Motor neuron (in vitro differentiated cells): ENCODE data around the gene SP9. TPM values are rescaled to one million over a fixed set of nuclear protein-coding genes. Genes with fewer than 3 reads are reported as not detected.
"Not testable (repeated sequence)": the region's sequence is repeated elsewhere in the genome, so short reads cannot be mapped to it uniquely, and the experiment has no call there.

Experiments
- ATAC-seq, 8 experiments: fragments of 200-7000 bp; cut with Tn5 transposase; replicated peaks in 6 of 8; 2 replicates each; pipeline ENCODE4 v1.8.0; 2021; ENCODE audit warnings: mild to moderate bottlenecking in 8 of 8, moderate library complexity in 8 of 8
- H3K27ac ChIP-seq, 2 donors: fragments of 250-450 bp; sonication (Bioruptor Pico); 2 replicates each; pipeline ENCODE4 v1.9.0; 2021; ENCODE audit warnings: antibody characterized with exemption in 2 of 2, mild to moderate bottlenecking in 2 of 2, moderate library complexity in 1 of 2
- H3K4me1 ChIP-seq, 2 donors: fragments of 250-450 bp; sonication (Bioruptor Pico); replicated peaks in 1 of 2; 2 replicates each; pipeline ENCODE4 v1.6.1; 2021; ENCODE audit warnings: antibody characterized with exemption in 2 of 2, mild to moderate bottlenecking in 2 of 2, moderate library complexity in 1 of 2
- H3K4me3 ChIP-seq, 5 donors: fragments of 250-450 bp; sonication (Bioruptor Pico); 2 replicates each; pipeline ENCODE4 v1.9.0; 2021; ENCODE audit warnings: antibody characterized with exemption in 5 of 5, mild to moderate bottlenecking in 5 of 5, moderate library complexity in 4 of 5
- WGBS, 10 experiments: fragments of 450-650 bp; shearing (Covaris generic); methylation state at CpG; one replicate each; pipeline ENCODE4 v1.0.0; 2022; 5-methylcytosine and 5-hydroxymethylcytosine counted together
- in situ Hi-C, 9 experiments: fragments of 400-800 bp; cut with MboI; loops; one replicate each; pipeline ENCODE4 v1.15.0; 2021; ENCODE audit warnings: low sequenced_read_pairs in 9 of 9, low pct_unique_long_range_greater_than_20kb in 2 of 9; ENCODE audit not compliant: unreplicated experiment in 9 of 9
- total RNA-seq, 8 experiments: library from RNA; unstranded; fragments of 300-600 nt; gene quantifications; 2 replicates each; pipeline versions ENCODE4 v1.2.3 to v1.2.4, GENCODE V29; 2022

SP9 gene
- total RNA-seq, 8 experiments from 2014 or later = 0.15 to 13.2 (median 11.2) TPM; not detected in 2

- WGBS, 10 experiments = 10 to 61% (median 33%) methylated on average over 3 to 15 of the region's 29 CpGs; no CpG with 5 or more reads in 1 of the 10 experiments
- in situ Hi-C loops = loop anchor here in 6 of 9 experiments (10.0 to 25.0 kb wide), 6 partner anchors 106 to 1318 kb away; partner anchors contain the start of gene OLA1 (in 1 of the 6)
- ATAC-seq = no peak
- Histone ChIP-seq H3K27ac (no peak overlapping the region), H3K4me3 (peak overlapping the region in 4 of 5 donors; percentile 9 to 13 (median 11)), H3K4me1 (peaks cover 9 to 14% of the 10 kb centered on the region in 2 donors)
Observed at GRCh38 chr2:174342686-174343342, 8.1 kb downstream of the SP9 start.

DNA sequence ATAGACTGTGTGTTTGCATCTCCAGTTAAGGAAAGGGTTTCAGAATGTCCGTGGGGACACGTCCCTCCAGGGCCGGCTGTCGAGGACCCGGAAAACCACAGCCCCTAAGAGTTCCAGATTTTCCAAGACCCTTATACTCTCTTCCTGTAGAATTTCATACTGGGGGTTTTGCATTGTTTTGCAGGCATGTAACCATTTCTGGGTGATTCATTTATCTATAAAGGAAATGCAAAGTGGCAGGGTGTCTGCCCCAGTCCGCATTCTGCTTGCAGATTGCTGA is 8.5 kb downstream of the SP9 start:
- in situ Hi-C loops = loop anchor here in 6 of 9 experiments (10.0 to 25.0 kb wide), 6 partner anchors 106 to 1318 kb away; partner anchors contain the start of gene OLA1 (in 1 of the 6)
- no peak overlapping the region for H3K4me3 ChIP-seq
- H3K27ac ChIP-seq = no peak overlapping the region
- H3K4me1 ChIP-seq = peaks cover 9 to 14% of the 10 kb centered on the region in 2 donors
- ATAC-seq = no peak
- WGBS, 10 experiments = 30 to 67% (median 40%) methylated on average over 1 to 6 of the region's 6 CpGs; no CpG with 5 or more reads in 5 of the 10 experiments

- in situ Hi-C loops = loop anchor here in 6 of 9 experiments (10.0 to 25.0 kb wide), 6 partner anchors 107 to 1319 kb away; partner anchors contain the start of gene OLA1 (in 1 of the 6)
- WGBS, 10 experiments = 26 to 83% (median 53%) methylated on average over 3 to 10 of the region's 57 CpGs; no CpG with 5 or more reads in 4 of the 10 experiments
- Histone ChIP-seq H3K27ac (no peak overlapping the region), H3K4me3 (no peak overlapping the region), H3K4me1 (peaks cover 9 to 14% of the 10 kb centered on the region in 2 donors)
- no peak for ATAC-seq
Observed at GRCh38 chr2:174343623-174344455, 9.1 kb downstream of the SP9 start.

GRCh38 chr2:174344716-174345461 is 10.1 kb downstream of the SP9 start:
- 15 to 70% (median 48%) methylated on average over 1 to 14 of the region's 14 CpGs for WGBS, 10 experiments
- Histone ChIP-seq H3K4me1 (peaks cover 8 to 14% of the 10 kb centered on the region in 2 donors), H3K4me3 (no peak overlapping the region), H3K27ac (no peak overlapping the region)
- in situ Hi-C loops = loop anchor here in 6 of 9 experiments (10.0 to 25.0 kb wide), 6 partner anchors 108 to 1320 kb away; partner anchors contain the start of gene OLA1 (in 1 of the 6)
- ATAC-seq = peak in 3 of 8 experiments; percentile 38 to 55 (median 40)

- Histone ChIP-seq H3K4me1 (no peaks in the 10 kb centered on the region), H3K27ac (no peak overlapping the region), H3K4me3 (no peak overlapping the region)
- in situ Hi-C loops = loop anchor here in 1 of 9 experiments (25.0 kb wide), 1 partner anchor 1538 kb away; no protein-coding TSS in a partner anchor
- no peak for ATAC-seq
- 50 to 100% (median 93%) methylated on average over 1 to 2 of the region's 2 CpGs; no CpG with 5 or more reads in 1 of the 10 experiments for WGBS, 10 experiments
Observed at GRCh38 chr2:174350018-174350417, 15.3 kb downstream of the SP9 start.

- H3K4me3 ChIP-seq = no peak overlapping the region
- ATAC-seq = no peak
- H3K27ac ChIP-seq = no peak overlapping the region
- H3K4me1 ChIP-seq = no peaks in the 10 kb centered on the region
- in situ Hi-C loops = loop anchor here in 1 of 9 experiments (25.0 kb wide), 1 partner anchor 1538 kb away; no protein-coding TSS in a partner anchor
- 75 to 100% (median 92%) methylated on average over 1 to 2 of the region's 2 CpGs for WGBS, 10 experiments
Observed at GRCh38 chr2:174350593-174351181, 15.9 kb downstream of the SP9 start.

DNA sequence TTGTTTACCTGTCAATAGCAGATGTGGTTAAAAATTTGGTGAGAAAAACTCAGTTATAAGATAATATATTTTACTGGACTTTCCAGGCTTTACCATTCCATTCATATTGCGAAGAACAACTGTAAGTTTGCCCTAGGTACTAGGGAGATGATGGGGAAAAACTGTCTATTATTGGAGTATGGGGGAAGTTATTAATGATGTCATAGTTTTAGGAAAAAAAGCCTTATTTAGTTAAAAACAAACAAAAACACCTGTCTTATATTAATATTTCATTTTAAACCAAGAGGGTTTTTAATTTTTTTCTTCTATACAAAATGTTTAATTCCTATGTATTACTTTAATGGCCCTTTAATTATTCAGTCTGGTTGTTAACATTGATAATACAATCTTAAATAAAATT is 18.2 kb downstream of the SP9 start:
- 80 to 100% (median 100%) methylated on average over 1 of the region's 1 CpG; no CpG with 5 or more reads in 2 of the 10 experiments for WGBS, 10 experiments
- no peak overlapping the region for H3K27ac ChIP-seq
- H3K4me3 ChIP-seq = no peak overlapping the region
- ATAC-seq = no peak
- in situ Hi-C loops = loop anchor here in 1 of 9 experiments (25.0 kb wide), 1 partner anchor 1541 kb away; no protein-coding TSS in a partner anchor
- no peaks in the 10 kb centered on the region for H3K4me1 ChIP-seq

DNA sequence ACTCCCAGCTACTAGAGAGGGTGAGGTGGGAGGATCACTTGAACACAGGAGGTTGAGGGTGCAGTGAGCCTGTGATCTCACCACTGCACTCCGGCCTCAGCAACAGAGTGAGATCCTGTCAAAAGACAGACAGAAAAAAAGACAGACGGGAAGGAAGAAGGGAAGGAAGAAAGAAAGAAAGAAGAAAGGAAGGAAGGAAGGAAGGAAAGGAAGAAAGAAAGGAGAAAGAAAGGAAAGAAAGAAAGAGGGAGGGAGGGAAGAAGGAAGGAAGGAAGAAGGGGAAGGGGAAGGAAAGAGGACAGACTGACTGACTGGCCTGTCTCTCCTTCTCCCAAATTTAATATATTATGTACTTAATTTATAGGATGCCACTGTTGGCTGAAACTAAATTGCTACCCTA is 21.6 kb downstream of the SP9 start:
- WGBS, 10 experiments = 74 to 100% (median 100%) methylated on average over 1 to 2 of the region's 2 CpGs; no CpG with 5 or more reads in 2 of the 10 experiments
- in situ Hi-C loops = loop anchor here in 1 of 9 experiments (25.0 kb wide), 1 partner anchor 1544 kb away; no protein-coding TSS in a partner anchor

GRCh38 chr2:174359663-174360062 is 24.9 kb downstream of the SP9 start:
- in situ Hi-C loops = loop anchor here in 1 of 9 experiments (25.0 kb wide), 1 partner anchor 1547 kb away; no protein-coding TSS in a partner anchor
- H3K27ac ChIP-seq, ATAC-seq, H3K4me1 ChIP-seq, H3K4me3 ChIP-seq: not testable (repeated sequence)
- 80 to 100% (median 97%) methylated on average over 1 to 4 of the region's 4 CpGs; no CpG with 5 or more reads in 7 of the 10 experiments for WGBS, 10 experiments

More for the DNA sequence above, 21.6 kb downstream of the SP9 start:
- H3K4me3 ChIP-seq = no peak overlapping the region
- no peak overlapping the region for H3K27ac ChIP-seq
- ATAC-seq = no peak
- H3K4me1 ChIP-seq = no peaks in the 10 kb centered on the region

- no peak overlapping the region for H3K4me3 ChIP-seq
- ATAC-seq = no peak
- no peak overlapping the region for H3K27ac ChIP-seq
- no peaks in the 10 kb centered on the region for H3K4me1 ChIP-seq
- 33 to 100% (median 86%) methylated on average over 1 of the region's 1 CpG; no CpG with 5 or more reads in 3 of the 10 experiments for WGBS, 10 experiments
- in situ Hi-C loops = loop anchor here in 1 of 9 experiments (25.0 kb wide), 1 partner anchor 1551 kb away; no protein-coding TSS in a partner anchor
Observed at GRCh38 chr2:174362949-174363348, 28.2 kb downstream of the SP9 start.

- H3K4me1 ChIP-seq, ATAC-seq, H3K4me3 ChIP-seq, H3K27ac ChIP-seq: not testable (repeated sequence)
- in situ Hi-C loops = loop anchor here in 1 of 9 experiments (25.0 kb wide), 1 partner anchor 1551 kb away; no protein-coding TSS in a partner anchor
- WGBS, 10 experiments = 73 to 95% (median 80%) methylated on average over 1 to 5 of the region's 6 CpGs; no CpG with 5 or more reads in 5 of the 10 experiments
Observed at GRCh38 chr2:174363492-174364225, 28.9 kb downstream of the SP9 start.
